GM12878 (cell line): ENCODE results near the gene ZC3H7B. TPM values are rescaled to one million over a fixed set of nuclear protein-coding genes. Genes with fewer than 3 reads are reported as not detected.

Experiments
- BRCA1 ChIP-seq: IDR thresholded peaks from 2 replicates; pipeline ENCODE4 v1.6.1; 2011; ENCODE audit warnings: low read depth, low read length, improper control_type of control experiment
- IRF3 ChIP-seq: fragments of 450-650 bp; IDR thresholded peaks from 2 replicates; pipeline ENCODE4 v1.6.1; 2014; ENCODE audit warnings: mild to moderate bottlenecking
- MEF2B ChIP-seq: fragments of 450-650 bp; IDR thresholded peaks from 2 replicates; pipeline ENCODE4 v1.6.1; 2018; ENCODE audit warnings: mild to moderate bottlenecking, moderate library complexity; ENCODE audit not compliant: partially characterized antibody, poor library complexity, severe bottlenecking
- NKRF ChIP-seq: fragments of 450-650 bp; conservative IDR thresholded peaks from 2 replicates; pipeline ENCODE4 v1.6.1; 2017; ENCODE audit warnings: mild to moderate bottlenecking, moderate library complexity
- POU2F2 ChIP-seq: IDR thresholded peaks from 3 replicates; pipeline ENCODE4 v1.6.1; 2011; ENCODE audit warnings: low read depth, mild to moderate bottlenecking, low read length, borderline replicate concordance
- RBBP5 ChIP-seq: fragments of 200-600 bp; sonication (generic); conservative IDR thresholded peaks from 2 replicates; pipeline ENCODE4 v1.6.1; 2016
- WRNIP1 ChIP-seq: IDR thresholded peaks from 2 replicates; pipeline ENCODE4 v1.6.1; 2011; ENCODE audit warnings: low read depth, low read length, improper control_type of control experiment, borderline replicate concordance
- ZNF274 ChIP-seq: IDR thresholded peaks from one replicate; pipeline ENCODE4 v1.8.0; 2011; ENCODE audit not compliant: insufficient read length, insufficient read depth
- polyA plus RNA-seq, 11 experiments: library from polyadenylated mRNA; depleted of rRNA in 4 of 11; unstranded in 6 of 11; stranded (reverse) in 5 of 11; fragments of >200 nt; fragmentation: Nextera tagmentation in 4 of 11; fragmentation: Illumina TruSeq in 1 of 11; extraction: Ambion mirVana in 4 of 11; extraction: Trizol in 1 of 11; gene quantifications; 1 replicate in 1 of 11; 2 replicates in 10 of 11; pipeline versions ENCODE4 v1.2.1 to v1.2.3, GENCODE V29; 2011 to 2016; ENCODE audit warnings: inconsistent platforms in 2 of 11, missing spikeins in 2 of 11, low read depth in 1 of 11
- total RNA-seq, 4 experiments: library from RNA; depleted of rRNA in 3 of 4; stranded (reverse); fragments of >200 nt in 3 of 4; fragmentation: Illumina TruSeq in 1 of 4; extraction: Trizol in 1 of 4; gene quantifications; 2 replicates each; pipeline versions ENCODE4 v1.2.1 to v1.2.3, GENCODE V29; 2013 to 2021
- TF ChIP-seq, protein P1 (sequence below): IDR thresholded peaks from 2 replicates; pipeline ENCODE4 v1.6.1; 2011; ENCODE audit warnings: low read depth, low read length, improper control_type of control experiment, borderline replicate concordance
- TF ChIP-seq, protein P2 (sequence below): fragments of 450-650 bp; formaldehyde crosslinking; IDR thresholded peaks from 2 replicates; pipeline ENCODE4 v1.4.0; 2022; ENCODE audit warnings: mild to moderate bottlenecking, moderate library complexity

The ZC3H7B gene
- total and polyA plus RNA-seq, 10 of the 15 experiments (the other 5 are each of a cell fraction or from before 2014, with no cell fraction given), result 0.26 to 52.3 (median 22.4) TPM

DNA sequence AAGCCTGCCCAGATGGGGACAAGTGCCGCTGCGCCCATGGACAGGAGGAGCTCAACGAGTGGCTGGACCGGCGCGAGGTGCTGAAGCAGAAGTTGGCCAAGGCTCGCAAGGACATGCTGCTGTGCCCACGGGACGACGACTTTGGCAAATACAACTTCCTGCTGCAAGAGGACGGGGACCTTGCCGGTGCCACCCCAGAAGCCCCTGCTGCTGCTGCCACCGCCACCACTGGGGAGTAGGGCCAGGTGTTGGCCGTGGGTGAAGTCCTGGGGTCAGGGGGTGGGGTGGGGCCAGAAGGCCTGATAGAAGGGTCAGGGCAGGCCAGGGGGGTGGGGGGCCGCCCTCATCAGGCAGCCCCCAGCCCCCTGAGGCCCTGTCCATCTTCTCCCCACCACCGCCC lies 55.9 kb downstream of the ZC3H7B start (continued):
- no peak for TF ChIP-seq NKRF
- TF ChIP-seq, protein P1, sequence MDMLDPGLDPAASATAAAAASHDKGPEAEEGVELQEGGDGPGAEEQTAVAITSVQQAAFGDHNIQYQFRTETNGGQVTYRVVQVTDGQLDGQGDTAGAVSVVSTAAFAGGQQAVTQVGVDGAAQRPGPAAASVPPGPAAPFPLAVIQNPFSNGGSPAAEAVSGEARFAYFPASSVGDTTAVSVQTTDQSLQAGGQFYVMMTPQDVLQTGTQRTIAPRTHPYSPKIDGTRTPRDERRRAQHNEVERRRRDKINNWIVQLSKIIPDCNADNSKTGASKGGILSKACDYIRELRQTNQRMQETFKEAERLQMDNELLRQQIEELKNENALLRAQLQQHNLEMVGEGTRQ, result no peak
- TF ChIP-seq POU2F2, result no peak
- TF ChIP-seq RBBP5, result no peak
- TF ChIP-seq BRCA1, result no peak
- TF ChIP-seq ZNF274, result no peak
- TF ChIP-seq WRNIP1, result no peak
- TF ChIP-seq, protein P2, sequence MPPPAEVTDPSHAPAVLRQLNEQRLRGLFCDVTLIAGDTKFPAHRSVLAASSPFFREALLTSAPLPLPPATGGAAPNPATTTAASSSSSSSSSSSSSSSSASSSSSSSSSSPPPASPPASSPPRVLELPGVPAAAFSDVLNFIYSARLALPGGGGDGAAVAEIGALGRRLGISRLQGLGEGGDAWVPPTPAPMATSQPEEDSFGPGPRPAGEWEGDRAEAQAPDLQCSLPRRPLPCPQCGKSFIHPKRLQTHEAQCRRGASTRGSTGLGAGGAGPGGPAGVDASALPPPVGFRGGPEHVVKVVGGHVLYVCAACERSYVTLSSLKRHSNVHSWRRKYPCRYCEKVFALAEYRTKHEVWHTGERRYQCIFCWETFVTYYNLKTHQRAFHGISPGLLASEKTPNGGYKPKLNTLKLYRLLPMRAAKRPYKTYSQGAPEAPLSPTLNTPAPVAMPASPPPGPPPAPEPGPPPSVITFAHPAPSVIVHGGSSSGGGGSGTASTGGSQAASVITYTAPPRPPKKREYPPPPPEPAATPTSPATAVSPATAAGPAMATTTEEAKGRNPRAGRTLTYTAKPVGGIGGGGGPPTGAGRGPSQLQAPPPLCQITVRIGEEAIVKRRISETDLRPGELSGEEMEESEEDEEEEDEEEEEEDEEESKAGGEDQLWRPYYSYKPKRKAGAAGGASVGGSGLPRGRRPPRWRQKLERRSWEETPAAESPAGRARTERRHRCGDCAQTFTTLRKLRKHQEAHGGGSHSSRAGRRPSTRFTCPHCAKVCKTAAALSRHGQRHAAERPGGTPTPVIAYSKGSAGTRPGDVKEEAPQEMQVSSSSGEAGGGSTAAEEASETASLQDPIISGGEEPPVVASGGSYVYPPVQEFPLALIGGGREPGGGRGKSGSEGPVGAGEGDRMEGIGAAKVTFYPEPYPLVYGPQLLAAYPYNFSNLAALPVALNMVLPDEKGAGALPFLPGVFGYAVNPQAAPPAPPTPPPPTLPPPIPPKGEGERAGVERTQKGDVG (CRISPR knock-in tag), result no peak
- TF ChIP-seq MEF2B, result no peak
- TF ChIP-seq IRF3, result no peak
- TF ChIP-seq, all 136 proteins: peak for 0
